Measurements from ENCODE around the gene C10orf90.

GRCh38 chr10:126650161-126650560 is 20.3 kb downstream of the C10orf90 start:
- TF ChIP-seq, protein P1, sequence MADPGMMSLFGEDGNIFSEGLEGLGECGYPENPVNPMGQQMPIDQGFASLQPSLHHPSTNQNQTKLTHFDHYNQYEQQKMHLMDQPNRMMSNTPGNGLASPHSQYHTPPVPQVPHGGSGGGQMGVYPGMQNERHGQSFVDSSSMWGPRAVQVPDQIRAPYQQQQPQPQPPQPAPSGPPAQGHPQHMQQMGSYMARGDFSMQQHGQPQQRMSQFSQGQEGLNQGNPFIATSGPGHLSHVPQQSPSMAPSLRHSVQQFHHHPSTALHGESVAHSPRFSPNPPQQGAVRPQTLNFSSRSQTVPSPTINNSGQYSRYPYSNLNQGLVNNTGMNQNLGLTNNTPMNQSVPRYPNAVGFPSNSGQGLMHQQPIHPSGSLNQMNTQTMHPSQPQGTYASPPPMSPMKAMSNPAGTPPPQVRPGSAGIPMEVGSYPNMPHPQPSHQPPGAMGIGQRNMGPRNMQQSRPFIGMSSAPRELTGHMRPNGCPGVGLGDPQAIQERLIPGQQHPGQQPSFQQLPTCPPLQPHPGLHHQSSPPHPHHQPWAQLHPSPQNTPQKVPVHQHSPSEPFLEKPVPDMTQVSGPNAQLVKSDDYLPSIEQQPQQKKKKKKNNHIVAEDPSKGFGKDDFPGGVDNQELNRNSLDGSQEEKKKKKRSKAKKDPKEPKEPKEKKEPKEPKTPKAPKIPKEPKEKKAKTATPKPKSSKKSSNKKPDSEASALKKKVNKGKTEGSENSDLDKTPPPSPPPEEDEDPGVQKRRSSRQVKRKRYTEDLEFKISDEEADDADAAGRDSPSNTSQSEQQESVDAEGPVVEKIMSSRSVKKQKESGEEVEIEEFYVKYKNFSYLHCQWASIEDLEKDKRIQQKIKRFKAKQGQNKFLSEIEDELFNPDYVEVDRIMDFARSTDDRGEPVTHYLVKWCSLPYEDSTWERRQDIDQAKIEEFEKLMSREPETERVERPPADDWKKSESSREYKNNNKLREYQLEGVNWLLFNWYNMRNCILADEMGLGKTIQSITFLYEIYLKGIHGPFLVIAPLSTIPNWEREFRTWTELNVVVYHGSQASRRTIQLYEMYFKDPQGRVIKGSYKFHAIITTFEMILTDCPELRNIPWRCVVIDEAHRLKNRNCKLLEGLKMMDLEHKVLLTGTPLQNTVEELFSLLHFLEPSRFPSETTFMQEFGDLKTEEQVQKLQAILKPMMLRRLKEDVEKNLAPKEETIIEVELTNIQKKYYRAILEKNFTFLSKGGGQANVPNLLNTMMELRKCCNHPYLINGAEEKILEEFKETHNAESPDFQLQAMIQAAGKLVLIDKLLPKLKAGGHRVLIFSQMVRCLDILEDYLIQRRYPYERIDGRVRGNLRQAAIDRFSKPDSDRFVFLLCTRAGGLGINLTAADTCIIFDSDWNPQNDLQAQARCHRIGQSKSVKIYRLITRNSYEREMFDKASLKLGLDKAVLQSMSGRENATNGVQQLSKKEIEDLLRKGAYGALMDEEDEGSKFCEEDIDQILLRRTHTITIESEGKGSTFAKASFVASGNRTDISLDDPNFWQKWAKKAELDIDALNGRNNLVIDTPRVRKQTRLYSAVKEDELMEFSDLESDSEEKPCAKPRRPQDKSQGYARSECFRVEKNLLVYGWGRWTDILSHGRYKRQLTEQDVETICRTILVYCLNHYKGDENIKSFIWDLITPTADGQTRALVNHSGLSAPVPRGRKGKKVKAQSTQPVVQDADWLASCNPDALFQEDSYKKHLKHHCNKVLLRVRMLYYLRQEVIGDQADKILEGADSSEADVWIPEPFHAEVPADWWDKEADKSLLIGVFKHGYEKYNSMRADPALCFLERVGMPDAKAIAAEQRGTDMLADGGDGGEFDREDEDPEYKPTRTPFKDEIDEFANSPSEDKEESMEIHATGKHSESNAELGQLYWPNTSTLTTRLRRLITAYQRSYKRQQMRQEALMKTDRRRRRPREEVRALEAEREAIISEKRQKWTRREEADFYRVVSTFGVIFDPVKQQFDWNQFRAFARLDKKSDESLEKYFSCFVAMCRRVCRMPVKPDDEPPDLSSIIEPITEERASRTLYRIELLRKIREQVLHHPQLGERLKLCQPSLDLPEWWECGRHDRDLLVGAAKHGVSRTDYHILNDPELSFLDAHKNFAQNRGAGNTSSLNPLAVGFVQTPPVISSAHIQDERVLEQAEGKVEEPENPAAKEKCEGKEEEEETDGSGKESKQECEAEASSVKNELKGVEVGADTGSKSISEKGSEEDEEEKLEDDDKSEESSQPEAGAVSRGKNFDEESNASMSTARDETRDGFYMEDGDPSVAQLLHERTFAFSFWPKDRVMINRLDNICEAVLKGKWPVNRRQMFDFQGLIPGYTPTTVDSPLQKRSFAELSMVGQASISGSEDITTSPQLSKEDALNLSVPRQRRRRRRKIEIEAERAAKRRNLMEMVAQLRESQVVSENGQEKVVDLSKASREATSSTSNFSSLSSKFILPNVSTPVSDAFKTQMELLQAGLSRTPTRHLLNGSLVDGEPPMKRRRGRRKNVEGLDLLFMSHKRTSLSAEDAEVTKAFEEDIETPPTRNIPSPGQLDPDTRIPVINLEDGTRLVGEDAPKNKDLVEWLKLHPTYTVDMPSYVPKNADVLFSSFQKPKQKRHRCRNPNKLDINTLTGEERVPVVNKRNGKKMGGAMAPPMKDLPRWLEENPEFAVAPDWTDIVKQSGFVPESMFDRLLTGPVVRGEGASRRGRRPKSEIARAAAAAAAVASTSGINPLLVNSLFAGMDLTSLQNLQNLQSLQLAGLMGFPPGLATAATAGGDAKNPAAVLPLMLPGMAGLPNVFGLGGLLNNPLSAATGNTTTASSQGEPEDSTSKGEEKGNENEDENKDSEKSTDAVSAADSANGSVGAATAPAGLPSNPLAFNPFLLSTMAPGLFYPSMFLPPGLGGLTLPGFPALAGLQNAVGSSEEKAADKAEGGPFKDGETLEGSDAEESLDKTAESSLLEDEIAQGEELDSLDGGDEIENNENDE (IDR thresholded peaks at IDR 0.05; ENCODE audit: insufficient replicate concordance, low read length), result no peak
- TF ChIP-seq, protein P2, sequence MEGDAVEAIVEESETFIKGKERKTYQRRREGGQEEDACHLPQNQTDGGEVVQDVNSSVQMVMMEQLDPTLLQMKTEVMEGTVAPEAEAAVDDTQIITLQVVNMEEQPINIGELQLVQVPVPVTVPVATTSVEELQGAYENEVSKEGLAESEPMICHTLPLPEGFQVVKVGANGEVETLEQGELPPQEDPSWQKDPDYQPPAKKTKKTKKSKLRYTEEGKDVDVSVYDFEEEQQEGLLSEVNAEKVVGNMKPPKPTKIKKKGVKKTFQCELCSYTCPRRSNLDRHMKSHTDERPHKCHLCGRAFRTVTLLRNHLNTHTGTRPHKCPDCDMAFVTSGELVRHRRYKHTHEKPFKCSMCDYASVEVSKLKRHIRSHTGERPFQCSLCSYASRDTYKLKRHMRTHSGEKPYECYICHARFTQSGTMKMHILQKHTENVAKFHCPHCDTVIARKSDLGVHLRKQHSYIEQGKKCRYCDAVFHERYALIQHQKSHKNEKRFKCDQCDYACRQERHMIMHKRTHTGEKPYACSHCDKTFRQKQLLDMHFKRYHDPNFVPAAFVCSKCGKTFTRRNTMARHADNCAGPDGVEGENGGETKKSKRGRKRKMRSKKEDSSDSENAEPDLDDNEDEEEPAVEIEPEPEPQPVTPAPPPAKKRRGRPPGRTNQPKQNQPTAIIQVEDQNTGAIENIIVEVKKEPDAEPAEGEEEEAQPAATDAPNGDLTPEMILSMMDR (IDR thresholded peaks at IDR 0.05; ENCODE audit: control extremely low read depth in 1 of 3, insufficient read depth in 1 of 3, low read depth in 1 of 3, low read length in 3 of 3), result no peak
- no peak for TF ChIP-seq EZH2 (IDR thresholded peaks at IDR 0.05; ENCODE audit: low read depth, low read length, severe bottlenecking)
- no peak for TF ChIP-seq KDM5A (IDR thresholded peaks at IDR 0.05; ENCODE audit: low read length)
- TF ChIP-seq POLR2AphosphoS5 (IDR thresholded peaks at IDR 0.05; ENCODE audit: low read depth, low read length), result no peak
- TF ChIP-seq MAFK (IDR thresholded peaks at IDR 0.05; ENCODE audit: low read depth, low read length), result no peak
- no peak for TF ChIP-seq ATF3 (IDR thresholded peaks at IDR 0.05; ENCODE audit: insufficient read depth, low read depth, low read length)
- no peak for TF ChIP-seq ATF2 (IDR thresholded peaks at IDR 0.05; ENCODE audit: low read length)
- TF ChIP-seq ASH2L (IDR thresholded peaks at IDR 0.05; ENCODE audit: low read length), result no peak
- TF ChIP-seq POLR2A (IDR thresholded peaks at IDR 0.05; ENCODE audit: control extremely low read depth in 1 of 2, low read depth in 2 of 2, low read length in 2 of 2), result no peak
- TF ChIP-seq GTF2F1 (IDR thresholded peaks at IDR 0.05; ENCODE audit: borderline replicate concordance, low read depth, low read length), result no peak

All from H1 (cell line).